Measurements from ENCODE around the gene PPP1R3G. TPM values are rescaled to one million over a fixed set of nuclear protein-coding genes. Genes with fewer than 3 reads are reported as not detected.

Gene PPP1R3G
- total RNA-seq, 1 donor from 2014 or later: 4.4 TPM

DNA sequence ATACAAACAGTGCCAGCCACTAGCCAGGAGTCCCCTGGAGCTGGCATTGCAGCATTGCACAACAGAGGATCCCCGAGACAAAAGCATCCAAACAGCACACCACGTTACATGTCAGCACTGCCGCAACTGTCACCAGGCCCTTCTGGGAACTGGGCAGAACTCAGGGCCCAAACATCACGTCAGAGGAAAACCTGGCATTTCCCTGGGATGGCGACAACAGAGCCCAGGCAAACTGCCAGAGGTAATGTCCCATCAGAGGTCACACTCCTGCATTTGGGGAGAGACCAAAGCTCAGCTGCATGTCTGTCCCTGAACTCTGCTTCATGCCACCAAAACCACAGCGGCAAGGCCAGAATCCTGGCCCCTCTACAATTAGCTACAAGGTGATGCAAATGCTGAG, 36.3 kb downstream of the PPP1R3G start:
- H3K27me3 ChIP-seq: no peaks in the 10 kb centered on the region
- no peaks in the 10 kb centered on the region for H3K4me1 ChIP-seq
- no peaks in the 10 kb centered on the region for H3K9me3 ChIP-seq
- no peak overlapping the region for H3K27ac ChIP-seq
- no peaks in the 10 kb centered on the region for H3K36me3 ChIP-seq
- H3K4me3 ChIP-seq: no peak overlapping the region
- no peak for DNase-seq (ENCODE audit: extremely low spot score in 2 of 2)
- TF ChIP-seq, protein P1, sequence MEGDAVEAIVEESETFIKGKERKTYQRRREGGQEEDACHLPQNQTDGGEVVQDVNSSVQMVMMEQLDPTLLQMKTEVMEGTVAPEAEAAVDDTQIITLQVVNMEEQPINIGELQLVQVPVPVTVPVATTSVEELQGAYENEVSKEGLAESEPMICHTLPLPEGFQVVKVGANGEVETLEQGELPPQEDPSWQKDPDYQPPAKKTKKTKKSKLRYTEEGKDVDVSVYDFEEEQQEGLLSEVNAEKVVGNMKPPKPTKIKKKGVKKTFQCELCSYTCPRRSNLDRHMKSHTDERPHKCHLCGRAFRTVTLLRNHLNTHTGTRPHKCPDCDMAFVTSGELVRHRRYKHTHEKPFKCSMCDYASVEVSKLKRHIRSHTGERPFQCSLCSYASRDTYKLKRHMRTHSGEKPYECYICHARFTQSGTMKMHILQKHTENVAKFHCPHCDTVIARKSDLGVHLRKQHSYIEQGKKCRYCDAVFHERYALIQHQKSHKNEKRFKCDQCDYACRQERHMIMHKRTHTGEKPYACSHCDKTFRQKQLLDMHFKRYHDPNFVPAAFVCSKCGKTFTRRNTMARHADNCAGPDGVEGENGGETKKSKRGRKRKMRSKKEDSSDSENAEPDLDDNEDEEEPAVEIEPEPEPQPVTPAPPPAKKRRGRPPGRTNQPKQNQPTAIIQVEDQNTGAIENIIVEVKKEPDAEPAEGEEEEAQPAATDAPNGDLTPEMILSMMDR (IDR thresholded peaks at IDR 0.05): no peak
- no peak for TF ChIP-seq POLR2AphosphoS5 (IDR thresholded peaks at IDR 0.05; ENCODE audit: insufficient read depth in 1 of 2, low read depth in 1 of 2)
- no peak for TF ChIP-seq POLR2A (IDR thresholded peaks at IDR 0.05)
- intact Hi-C loops (cut with DNase I): no loop called here

DNA sequence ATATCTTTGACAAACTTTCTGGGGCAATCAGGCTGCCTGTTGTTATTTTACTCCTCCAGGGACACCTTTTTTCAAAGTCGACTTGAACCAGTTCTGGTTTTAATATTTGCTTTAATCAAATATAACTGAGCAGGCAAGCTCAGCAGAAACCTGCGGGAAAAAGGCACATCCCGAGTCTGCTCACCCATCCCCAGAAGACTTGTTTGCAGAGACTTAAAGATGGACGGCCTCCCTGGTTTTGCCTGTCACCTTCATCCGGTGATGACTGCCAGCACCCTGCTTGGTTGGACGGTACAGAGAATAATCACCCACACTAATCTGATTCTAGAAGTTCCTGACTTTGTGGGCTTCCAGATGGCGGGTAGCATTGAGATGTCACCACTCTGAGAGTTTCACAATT, 36.8 kb downstream of the PPP1R3G start:
- Histone ChIP-seq H3K27ac (no peak overlapping the region), H3K36me3 (no peaks in the 10 kb centered on the region), H3K4me1 (no peaks in the 10 kb centered on the region), H3K27me3 (no peaks in the 10 kb centered on the region), H3K4me3 (no peak overlapping the region), H3K9me3 (no peaks in the 10 kb centered on the region)
- TF ChIP-seq, protein P1 (IDR thresholded peaks at IDR 0.05): no peak
- TF ChIP-seq POLR2AphosphoS5 (IDR thresholded peaks at IDR 0.05; ENCODE audit: insufficient read depth in 1 of 2, low read depth in 1 of 2) (no peak), POLR2A (IDR thresholded peaks at IDR 0.05) (no peak)
- intact Hi-C loops (cut with DNase I): no loop called here
- no peak for DNase-seq (ENCODE audit: extremely low spot score in 2 of 2)

DNA sequence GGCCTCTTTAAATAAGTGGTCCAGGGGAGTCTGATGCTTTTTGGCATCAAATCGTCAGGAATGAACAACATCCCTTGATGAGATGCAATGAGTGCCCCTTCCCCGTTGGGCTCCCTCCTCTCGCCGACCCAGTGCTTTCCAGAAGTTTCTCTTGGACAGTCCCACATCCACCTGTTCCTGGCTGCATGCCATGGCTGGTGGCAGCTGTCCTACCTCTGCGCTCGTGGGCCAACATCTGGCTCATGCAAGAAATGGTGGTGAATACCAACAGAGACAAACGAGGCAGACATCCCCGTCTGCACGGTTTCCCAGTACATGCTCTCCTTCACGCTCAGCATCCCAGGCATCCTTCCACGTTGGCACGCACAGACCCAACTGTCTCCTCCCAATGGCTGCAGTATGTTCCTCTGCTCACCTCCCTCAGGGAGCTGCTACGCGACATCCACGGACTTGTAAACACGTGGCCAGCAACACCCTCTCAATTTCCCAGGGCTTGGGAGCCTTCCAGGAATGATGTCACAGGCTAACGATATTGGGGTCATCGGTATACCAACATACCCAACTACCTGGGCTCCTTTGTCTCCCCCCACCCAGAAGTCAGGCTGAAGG, 37.5 kb downstream of the PPP1R3G start:
- Histone ChIP-seq H3K27ac (no peak overlapping the region), H3K27me3 (no peaks in the 10 kb centered on the region), H3K4me3 (no peak overlapping the region), H3K36me3 (no peaks in the 10 kb centered on the region), H3K4me1 (no peaks in the 10 kb centered on the region), H3K9me3 (no peaks in the 10 kb centered on the region)
- no peak for TF ChIP-seq POLR2A (IDR thresholded peaks at IDR 0.05)
- no peak for TF ChIP-seq POLR2AphosphoS5 (IDR thresholded peaks at IDR 0.05; ENCODE audit: insufficient read depth in 1 of 2, low read depth in 1 of 2)
- TF ChIP-seq, protein P1 (IDR thresholded peaks at IDR 0.05): no peak
- intact Hi-C loops (cut with DNase I): no loop called here
- no peak for DNase-seq (ENCODE audit: extremely low spot score in 2 of 2)

DNA sequence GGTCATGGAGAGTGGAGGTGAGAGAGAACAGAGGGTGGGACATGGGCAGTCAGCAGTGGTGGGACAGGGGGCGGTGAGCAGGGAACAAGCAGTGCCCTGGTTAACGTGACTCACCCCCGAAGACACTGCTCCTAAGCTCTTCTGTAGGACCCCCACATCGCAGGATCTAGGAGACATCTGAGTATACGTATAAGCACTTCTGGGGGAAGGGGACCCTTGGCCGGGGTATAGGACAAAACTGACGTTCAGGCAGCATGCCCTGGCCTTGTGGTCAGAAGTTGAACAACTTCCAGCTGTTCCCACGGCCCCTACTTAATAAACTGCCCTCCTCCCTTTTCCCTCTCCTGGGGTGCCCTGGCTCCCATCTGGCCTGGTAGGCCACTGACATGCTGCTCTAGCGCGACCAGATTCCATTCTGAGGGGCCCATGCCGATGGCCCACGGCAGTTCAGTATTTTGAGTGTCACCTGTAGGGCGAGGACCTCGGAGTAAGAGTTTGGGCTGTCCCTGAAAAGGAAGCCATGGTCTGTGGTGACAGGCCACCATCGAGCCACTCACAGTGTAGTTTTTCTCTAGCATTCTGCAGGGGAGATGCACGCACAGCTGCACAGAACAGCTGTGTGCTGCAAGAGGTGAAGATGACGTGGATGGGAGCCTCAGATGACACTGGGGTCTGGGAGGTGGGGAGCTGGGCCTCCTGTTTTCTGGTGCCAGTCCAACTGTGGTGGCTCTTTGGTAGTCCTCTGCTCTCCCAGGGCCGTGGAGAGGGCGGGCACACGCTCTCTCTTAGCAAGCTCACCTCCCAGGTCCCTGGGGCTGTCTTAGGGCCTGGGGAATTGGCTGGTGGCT, 38.4 kb downstream of the PPP1R3G start:
- Histone ChIP-seq H3K9me3 (no peaks in the 10 kb centered on the region), H3K4me3 (no peak overlapping the region), H3K27me3 (no peaks in the 10 kb centered on the region), H3K36me3 (no peaks in the 10 kb centered on the region), H3K4me1 (no peaks in the 10 kb centered on the region), H3K27ac (no peak overlapping the region)
- no peak for TF ChIP-seq POLR2A (IDR thresholded peaks at IDR 0.05)
- TF ChIP-seq, protein P1 (IDR thresholded peaks at IDR 0.05): no peak
- TF ChIP-seq POLR2AphosphoS5 (IDR thresholded peaks at IDR 0.05; ENCODE audit: insufficient read depth in 1 of 2, low read depth in 1 of 2): no peak
- intact Hi-C loops (cut with DNase I): no loop called here
- no peak for DNase-seq (ENCODE audit: extremely low spot score in 2 of 2)

DNA sequence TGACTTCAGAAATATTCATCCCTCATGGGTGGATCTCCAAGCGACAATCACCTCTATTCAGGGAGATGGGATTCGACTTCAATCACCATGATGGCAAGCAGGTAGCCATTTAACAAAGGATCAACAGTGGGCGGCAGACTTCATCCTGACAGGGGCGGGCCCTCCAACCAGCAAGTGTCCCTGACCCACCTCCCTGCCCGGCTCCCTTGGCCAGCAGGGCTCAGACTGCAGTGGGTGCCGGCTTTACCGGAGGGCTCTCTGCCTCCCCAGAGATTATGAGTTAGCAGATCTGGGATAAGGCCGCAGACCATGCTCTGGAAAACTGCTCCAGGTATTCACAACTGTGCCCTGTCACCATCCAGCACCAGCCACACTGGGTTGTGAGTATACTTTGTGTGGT, 39.4 kb downstream of the PPP1R3G start:
- H3K9me3 ChIP-seq: no peaks in the 10 kb centered on the region

More for the DNA sequence above, 39.4 kb downstream of the PPP1R3G start:
- intact Hi-C loops (cut with DNase I): no loop called here
- Histone ChIP-seq H3K4me1 (no peaks in the 10 kb centered on the region), H3K4me3 (no peak overlapping the region), H3K27me3 (no peaks in the 10 kb centered on the region), H3K27ac (no peak overlapping the region), H3K36me3 (no peaks in the 10 kb centered on the region)
- no peak for DNase-seq (ENCODE audit: extremely low spot score in 2 of 2)
- TF ChIP-seq POLR2AphosphoS5 (IDR thresholded peaks at IDR 0.05; ENCODE audit: insufficient read depth in 1 of 2, low read depth in 1 of 2) (no peak), POLR2A (IDR thresholded peaks at IDR 0.05) (no peak)
- TF ChIP-seq, protein P1 (IDR thresholded peaks at IDR 0.05): no peak

Measured in vagina (tissue), 2 donors.